HCT116 (cell line): ENCODE data around the gene CNTNAP5. TPM values are rescaled to one million over a fixed set of nuclear protein-coding genes. Genes with fewer than 3 reads are reported as not detected.

ENCODE experiments used
- ATAC-seq: fragments of 200-7000 bp; cut with Tn5 transposase; 2 replicates; pipeline ENCODE4 v1.9.1; 2020; ENCODE audit warnings: mild to moderate bottlenecking, moderate library complexity
- BruUV-seq: library from RNA; stranded (reverse); fragments of 400-500 nt; replicated peaks from 2 replicates; lab custom pipeline; 2021; lab: Mats Ljungman, UMichigan
- CTCF ChIA-PET: fragments of 300-600 bp; sonication (Branson Sonifier 250); formaldehyde crosslinking; loops from one replicate; lab custom pipeline; 2021; ENCODE audit warnings: antibody characterized with exemption; lab: Charles Lee
- POLR2A ChIA-PET: fragments of 300-600, 350-600 bp; sonication (Branson Sonifier 250); formaldehyde crosslinking; loops from one replicate; lab custom pipeline; 2021; ENCODE audit warnings: antibody characterized with exemption; lab: Charles Lee
- RAD21 ChIA-PET, 2 experiments: fragments of 300-600 bp; sonication (Branson Sonifier 250); formaldehyde crosslinking; loops; one replicate each; lab custom pipeline; 2023; ENCODE audit warnings: low total read pairs in 2 of 2; ENCODE audit not compliant: uncharacterized antibody in 2 of 2, unreplicated experiment in 2 of 2, low non-redundant PET in 1 of 2; lab: Charles Lee
- DNase-seq: peaks from one replicate; pipeline ENCODE4 v3.0.0-alpha.2; 2010; ENCODE audit warnings: low read depth, low spot score
- H2AFZ ChIP-seq: fragments of 200-600 bp; shearing (Covaris generic), sonication (generic); 2 replicates; pipeline ENCODE4 v1.6.1; 2017; ENCODE audit warnings: low read depth, mixed run types, mixed read lengths, antibody characterized with exemption, low read length; ENCODE audit not compliant: poor library complexity, severe bottlenecking
- H3K27ac ChIP-seq: 2 replicates; pipeline ENCODE4 v1.5.1; 2012; ENCODE audit warnings: low read depth, low read length
- H3K27me3 ChIP-seq: fragments of 200-600 bp; sonication (generic); 2 replicates; pipeline ENCODE4 v1.6.1; 2016; ENCODE audit warnings: mixed run types, low read length, mixed read lengths; ENCODE audit not compliant: insufficient read depth
- H3K36me3 ChIP-seq, 2 experiments: fragments of 200-500 bp in 1 of 2; fragments of 200-600 bp in 1 of 2; sonication (Bioruptor generic) in 1 of 2; sonication (generic) in 1 of 2; 2 replicates each; pipeline versions ENCODE4 v1.5.1 to v1.6.1; 2014 to 2016; ENCODE audit warnings: low read length in 2 of 2, inconsistent platforms in 1 of 2, mixed read lengths in 1 of 2, mixed run types in 1 of 2; ENCODE audit not compliant: insufficient read depth in 2 of 2, control insufficient read depth in 1 of 2
- H3K4me1 ChIP-seq, 2 experiments: fragments of 200-600 bp in 1 of 2; sonication (generic) in 1 of 2; 2 replicates each; pipeline versions ENCODE4 v1.5.1 to v1.6.1; 2012 to 2017; ENCODE audit warnings: low read length in 2 of 2, inconsistent platforms in 1 of 2, mild to moderate bottlenecking in 1 of 2, mixed read lengths in 1 of 2, mixed run types in 1 of 2, moderate library complexity in 1 of 2; ENCODE audit not compliant: insufficient read depth in 2 of 2, control insufficient read depth in 1 of 2
- H3K4me2 ChIP-seq: fragments of 200-600 bp; sonication (generic); 2 replicates; pipeline ENCODE4 v1.6.1; 2017; ENCODE audit warnings: mixed run types, low read length, mixed read lengths
- H3K4me3 ChIP-seq, 2 experiments: fragments of 200-600 bp in 1 of 2; sonication (generic) in 1 of 2; replicated peaks in 1 of 2; 2 replicates each; pipeline ENCODE4 v1.5.1; 2011 to 2016; ENCODE audit warnings: low read length in 2 of 2, control low read depth in 1 of 2, low read depth in 1 of 2, mild to moderate bottlenecking in 1 of 2, mixed read lengths in 1 of 2, mixed run types in 1 of 2
- H3K79me2 ChIP-seq: fragments of 200-600 bp; sonication (generic); 2 replicates; pipeline ENCODE4 v1.6.1; 2017; ENCODE audit warnings: mild to moderate bottlenecking, mixed run types, low read length, moderate library complexity, mixed read lengths; ENCODE audit not compliant: insufficient read depth
- H3K9ac ChIP-seq: fragments of 200-600 bp; sonication (generic); 2 replicates; pipeline ENCODE4 v1.6.1; 2016; ENCODE audit warnings: low read length, mixed read lengths
- H3K9me2 ChIP-seq: fragments of 200-600 bp; sonication (generic), shearing (Covaris generic); 2 replicates; pipeline ENCODE4 v1.6.1; 2017; ENCODE audit warnings: mixed run types, mild to moderate bottlenecking, moderate library complexity; ENCODE audit not compliant: insufficient read depth
- H3K9me3 ChIP-seq, 2 experiments: fragments of 200-500 bp in 1 of 2; fragments of 200-600 bp in 1 of 2; sonication (Bioruptor generic) in 1 of 2; sonication (generic) in 1 of 2; 2 replicates each; pipeline ENCODE4 v1.6.1; 2014 to 2017; ENCODE audit warnings: low read length in 2 of 2, mixed read lengths in 2 of 2, inconsistent platforms in 1 of 2, low read depth in 1 of 2, mild to moderate bottlenecking in 1 of 2, mixed run types in 1 of 2, moderate library complexity in 1 of 2; ENCODE audit not compliant: control insufficient read depth in 1 of 2, insufficient read depth in 1 of 2
- H4K20me1 ChIP-seq: fragments of 200-600 bp; sonication (generic), shearing (Covaris generic); 2 replicates; pipeline ENCODE4 v1.6.1; 2017; ENCODE audit warnings: mixed run types, mild to moderate bottlenecking, moderate library complexity; ENCODE audit not compliant: insufficient read depth
- ATF3 ChIP-seq: IDR thresholded peaks from 2 replicates; pipeline ENCODE4 v1.6.1; 2012
- CBX3 ChIP-seq: IDR thresholded peaks from 2 replicates; pipeline ENCODE4 v1.6.1; 2012; ENCODE audit warnings: low read depth
- EGR1 ChIP-seq: IDR thresholded peaks from 2 replicates; pipeline ENCODE4 v1.6.1; 2012; ENCODE audit warnings: low read depth
- ELF1 ChIP-seq: IDR thresholded peaks from 2 replicates; pipeline ENCODE4 v1.6.1; 2012; ENCODE audit warnings: low read depth, borderline replicate concordance
- EZH2 ChIP-seq: fragments of 200-600 bp; sonication (generic); IDR thresholded peaks from 2 replicates; pipeline ENCODE4 v1.6.1; 2017; ENCODE audit warnings: antibody characterized with exemption, mixed run types
- EZH2phosphoT487 ChIP-seq: fragments of 200-600 bp; IDR thresholded peaks from 2 replicates; pipeline ENCODE4 v1.6.1; 2018; ENCODE audit warnings: antibody characterized with exemption, borderline replicate concordance
- FOSL1 ChIP-seq: IDR thresholded peaks from 2 replicates; pipeline ENCODE4 v1.6.1; 2012; ENCODE audit warnings: low read depth
- POLR2A ChIP-seq: IDR thresholded peaks from 2 replicates; pipeline ENCODE4 v1.7.0; 2011; ENCODE audit warnings: borderline replicate concordance; ENCODE audit not compliant: insufficient read depth, insufficient read length; ENCODE audit errors: extremely low read depth
- POLR2AphosphoS5 ChIP-seq: IDR thresholded peaks from 2 replicates; pipeline ENCODE4 v1.6.1; 2011; ENCODE audit warnings: mild to moderate bottlenecking, low read depth, low read length, moderate library complexity
- RAD21 ChIP-seq: IDR thresholded peaks from 2 replicates; pipeline ENCODE4 v1.6.1; 2012; ENCODE audit warnings: low read depth, mild to moderate bottlenecking
- SIN3A ChIP-seq: IDR thresholded peaks from 2 replicates; pipeline ENCODE4 v1.6.1; 2012; ENCODE audit warnings: low read depth
- SP1 ChIP-seq: IDR thresholded peaks from 2 replicates; pipeline ENCODE4 v1.6.1; 2012; ENCODE audit warnings: low read depth
- TCF7L2 ChIP-seq: IDR thresholded peaks from 2 replicates; pipeline ENCODE4 v1.7.0; 2011; ENCODE audit warnings: borderline replicate concordance, inconsistent platforms; ENCODE audit not compliant: insufficient read depth, insufficient read length; ENCODE audit errors: extremely low read depth
- YY1 ChIP-seq: IDR thresholded peaks from 2 replicates; pipeline ENCODE4 v1.6.1; 2011; ENCODE audit warnings: low read length, low read depth, moderate library complexity, mild to moderate bottlenecking; ENCODE audit not compliant: insufficient replicate concordance; ENCODE audit errors: extremely low read depth
- ZBTB33 ChIP-seq: IDR thresholded peaks from 2 replicates; pipeline ENCODE4 v1.6.1; 2011; ENCODE audit warnings: mild to moderate bottlenecking, low read length, moderate library complexity; ENCODE audit not compliant: insufficient replicate concordance; ENCODE audit errors: extremely low read depth
- ZNF274 ChIP-seq: fragments of 200-500 bp; sonication (Bioruptor generic); IDR thresholded peaks from 2 replicates; pipeline ENCODE4 v1.6.1; 2014; ENCODE audit warnings: mild to moderate bottlenecking, low read depth, low read length, inconsistent platforms
- intact Hi-C: fragments of 100-400 bp; cut with micrococcal nuclease; formaldehyde crosslinking; loops from 2 replicates; pipeline ENCODE4 v1.10.0; 2022
- total RNA-seq: library from RNA; stranded (reverse); gene quantifications from one replicate; pipeline ENCODE4 v1.2.1, GENCODE V29; 2021; ENCODE audit not compliant: unreplicated experiment

Gene CNTNAP5
- total RNA-seq, 1 experiment from 2014 or later: not detected

GRCh38 chr2:124526221-124526620, 501.1 kb downstream of the CNTNAP5 start:
- TF ChIP-seq CBX3 (no peak), EZH2phosphoT487 (no peak), FOSL1 (no peak)

GRCh38 chr2:124530203-124530602, 505.1 kb downstream of the CNTNAP5 start:
- H3K79me2 ChIP-seq: no peaks in the 10 kb centered on the region
- no peaks in the 10 kb centered on the region for H3K4me1 ChIP-seq
- ATAC-seq (no peak), DNase-seq (no peak)
- ChIA-PET POLR2A (no interaction called here), RAD21 (no interaction called here), CTCF (no interaction called here)
- TF ChIP-seq POLR2A: no peak
- no peak for TF ChIP-seq ELF1
- no peak for TF ChIP-seq EGR1
- no peak for TF ChIP-seq RAD21
- no peak for TF ChIP-seq ZBTB33
- no peak for TF ChIP-seq POLR2AphosphoS5
- TF ChIP-seq YY1: no peak
- TF ChIP-seq SP1: no peak
- TF ChIP-seq TCF7L2: no peak
- TF ChIP-seq ZNF274: no peak
- TF ChIP-seq EZH2: no peak
- TF ChIP-seq ATF3: no peak
- no peak for TF ChIP-seq EZH2phosphoT487
- no peak for TF ChIP-seq SIN3A
- no peaks in the 10 kb centered on the region for H3K36me3 ChIP-seq
- H3K9me3 ChIP-seq: peaks cover 0 to 14% of the 10 kb centered on the region in 2 experiments; a peak in 2 of 4 replicates
- H3K9me2 ChIP-seq: no peaks in the 10 kb centered on the region
- H3K27me3 ChIP-seq: no peaks in the 10 kb centered on the region
- H4K20me1 ChIP-seq: no peaks in the 10 kb centered on the region
- no peak overlapping the region for H3K9ac ChIP-seq
- no peak overlapping the region for H3K4me2 ChIP-seq
- intact Hi-C loops: no loop called here
- H2AFZ ChIP-seq: no peak overlapping the region
- no TSS peak for BruUV-seq
- no peak overlapping the region for H3K4me3 ChIP-seq
- no peak overlapping the region for H3K27ac ChIP-seq

More at GRCh38 chr2:124526221-124526620, 501.1 kb downstream of the CNTNAP5 start:
- ATAC-seq (no peak), DNase-seq (no peak)
- CTCF ChIA-PET: no interaction called here
- POLR2A ChIA-PET: no interaction called here
- Histone ChIP-seq H3K9me2 (no peaks in the 10 kb centered on the region), H3K4me3 (no peak overlapping the region), H3K9ac (no peak overlapping the region), H3K4me1 (no peaks in the 10 kb centered on the region), H2AFZ (no peak overlapping the region), H3K27me3 (no peaks in the 10 kb centered on the region), H3K4me2 (no peak overlapping the region), H4K20me1 (no peaks in the 10 kb centered on the region), H3K9me3 (peaks cover 5 to 27% of the 10 kb centered on the region in 2 experiments; a peak in 2 of 4 replicates), H3K79me2 (no peaks in the 10 kb centered on the region), H3K36me3 (no peaks in the 10 kb centered on the region), H3K27ac (no peak overlapping the region)
- no TSS peak for BruUV-seq
- RAD21 ChIA-PET: no interaction called here
- intact Hi-C loops: no loop called here
